H1 (cell line): ENCODE data around the gene HTRA2. TPM values are rescaled to one million over a fixed set of nuclear protein-coding genes. Genes with fewer than 3 reads are reported as not detected.

Experiments
- CTCF ChIA-PET: fragments of 300-600 bp; sonication (Branson Sonifier 250); formaldehyde crosslinking; loops from one replicate; lab custom pipeline; 2021; ENCODE audit not compliant: partially characterized antibody; lab: Charles Lee
- POLR2A ChIA-PET: fragments of 300-600 bp; sonication (Branson Sonifier 250); formaldehyde crosslinking; loops from one replicate; lab custom pipeline; 2021; ENCODE audit warnings: inconsistent platforms; ENCODE audit not compliant: partially characterized antibody; lab: Charles Lee
- DNase-seq, 2 experiments: peaks; one replicate each; pipeline versions ENCODE4 v3.0.0 to v3.0.0-alpha.2; 2010 to 2022; ENCODE audit warnings: low spot score in 2 of 2, low read depth in 1 of 2, mixed read lengths in 1 of 2
- FAIRE-seq: peaks from 2 replicates; lab custom pipeline; 2011; peaks lifted over from hg19 to GRCh38; lab: Jason Lieb, UNC
- H2AFZ ChIP-seq: 2 replicates; pipeline ENCODE4 v1.8.1; 2012; ENCODE audit warnings: low read length, inconsistent platforms
- H2AK5ac ChIP-seq: 2 replicates; pipeline ENCODE4 v1.6.1; 2013; ENCODE audit warnings: low read depth, low read length
- H2BK120ac ChIP-seq: replicated peaks from 2 replicates; pipeline ENCODE3; 2013; ENCODE audit warnings: low read depth, low read length, inconsistent platforms
- H2BK12ac ChIP-seq: 2 replicates; pipeline ENCODE4 v1.6.1; 2013; ENCODE audit warnings: low read depth, low read length
- H2BK15ac ChIP-seq: 2 replicates; pipeline ENCODE4 v1.6.1; 2013; ENCODE audit warnings: low read length
- H2BK20ac ChIP-seq: 2 replicates; pipeline ENCODE4 v1.6.1; 2013; ENCODE audit warnings: low read length
- H2BK5ac ChIP-seq: 2 replicates; pipeline ENCODE4 v1.6.1; 2013; ENCODE audit warnings: low read depth, low read length
- H3K14ac ChIP-seq: 2 replicates; pipeline ENCODE4 v1.6.1; 2013; ENCODE audit warnings: inconsistent platforms; ENCODE audit not compliant: insufficient read length
- H3K18ac ChIP-seq: 2 replicates; pipeline ENCODE4 v1.6.1; 2013; ENCODE audit warnings: low read length; ENCODE audit errors: extremely low read depth
- H3K23ac ChIP-seq: 2 replicates; pipeline ENCODE4 v1.6.1; 2013; ENCODE audit warnings: inconsistent platforms; ENCODE audit not compliant: insufficient read length
- H3K23me2 ChIP-seq: 2 replicates; pipeline ENCODE4 v1.6.1; 2013; ENCODE audit warnings: low read depth, low read length
- H3K27ac ChIP-seq: 2 replicates; pipeline ENCODE4 v1.6.1; 2011; ENCODE audit warnings: low read depth, low read length, inconsistent platforms
- H3K27me3 ChIP-seq, 4 experiments: replicated peaks in 1 of 4; 1 replicate in 1 of 4; 2 replicates in 3 of 4; pipeline versions ENCODE4 v1.6.1 to v1.8.1; 2011 to 2013; ENCODE audit warnings: low read length in 3 of 4, mild to moderate bottlenecking in 3 of 4, inconsistent platforms in 2 of 4, mixed read lengths in 2 of 4, moderate library complexity in 1 of 4; ENCODE audit not compliant: control insufficient read depth in 3 of 4, insufficient read depth in 3 of 4; ENCODE audit errors: extremely low read depth in 1 of 4
- H3K36me3 ChIP-seq, 4 experiments: 2 replicates each; pipeline versions ENCODE4 v1.6.1 to v1.8.1; 2011 to 2013; ENCODE audit warnings: mild to moderate bottlenecking in 4 of 4, low read length in 3 of 4, moderate library complexity in 2 of 4, control low read depth in 1 of 4, inconsistent platforms in 1 of 4; ENCODE audit not compliant: insufficient read depth in 4 of 4, control insufficient read depth in 2 of 4
- H3K4ac ChIP-seq: replicated peaks from 2 replicates; pipeline ENCODE3; 2013; ENCODE audit warnings: low read length, low read depth, mixed read lengths, inconsistent platforms; ENCODE audit not compliant: insufficient read length
- H3K4me1 ChIP-seq, 4 experiments: replicated peaks in 1 of 4; 1 replicate in 1 of 4; 2 replicates in 3 of 4; pipeline versions ENCODE4 v1.6.1 to v1.8.1; 2011 to 2013; ENCODE audit warnings: low read length in 3 of 4, inconsistent platforms in 2 of 4, mixed read lengths in 1 of 4; ENCODE audit not compliant: insufficient read depth in 4 of 4, control insufficient read depth in 3 of 4
- H3K4me2 ChIP-seq, 2 experiments: 2 replicates each; pipeline versions ENCODE4 v1.6.1 to v1.8.1; 2011 to 2013; ENCODE audit warnings: low read depth in 2 of 2, low read length in 2 of 2, control low read depth in 1 of 2, inconsistent platforms in 1 of 2, mild to moderate bottlenecking in 1 of 2; ENCODE audit not compliant: insufficient read depth in 1 of 2
- H3K4me3 ChIP-seq, 4 experiments: fragments of 200-600, 300-600 bp in 1 of 4; sonication (generic), shearing (Covaris generic), sonication (Bioruptor Twin) in 1 of 4; 2 replicates each; pipeline versions ENCODE4 v1.5.1 to v1.8.1; 2011 to 2016; ENCODE audit warnings: low read length in 4 of 4, low read depth in 3 of 4, control low read depth in 2 of 4, inconsistent platforms in 2 of 4, mild to moderate bottlenecking in 2 of 4, mixed read lengths in 1 of 4, moderate library complexity in 1 of 4; ENCODE audit not compliant: insufficient read depth in 2 of 4; ENCODE audit errors: extremely low read depth in 1 of 4
- H3K56ac ChIP-seq: replicated peaks from 2 replicates; pipeline ENCODE3; 2013; ENCODE audit warnings: low read depth, mild to moderate bottlenecking, mixed read lengths, low read length, inconsistent platforms; ENCODE audit not compliant: insufficient read length
- H3K79me1 ChIP-seq: 2 replicates; pipeline ENCODE4 v1.6.1; 2013; ENCODE audit warnings: low read depth, low read length, control low read depth
- H3K79me2 ChIP-seq, 2 experiments: 2 replicates each; pipeline versions ENCODE4 v1.6.1 to v1.8.1; 2012 to 2013; ENCODE audit warnings: low read length in 2 of 2, mild to moderate bottlenecking in 2 of 2, inconsistent platforms in 1 of 2; ENCODE audit not compliant: insufficient read depth in 2 of 2, control insufficient read depth in 1 of 2
- H3K9ac ChIP-seq, 4 experiments: replicated peaks in 1 of 4; 1 replicate in 1 of 4; 2 replicates in 3 of 4; pipeline versions ENCODE4 v1.6.1 to v1.8.1; 2011 to 2013; ENCODE audit warnings: low read depth in 3 of 4, low read length in 3 of 4, control low read depth in 2 of 4, mild to moderate bottlenecking in 2 of 4, moderate library complexity in 2 of 4, inconsistent platforms in 1 of 4; ENCODE audit errors: extremely low read depth in 1 of 4
- H3K9me3 ChIP-seq, 2 experiments: 2 replicates each; pipeline versions ENCODE4 v1.6.1 to v1.8.1; 2012 to 2013; ENCODE audit warnings: mild to moderate bottlenecking in 2 of 2, moderate library complexity in 2 of 2, control low read depth in 1 of 2, inconsistent platforms in 1 of 2, low read depth in 1 of 2, low read length in 1 of 2, mixed read lengths in 1 of 2; ENCODE audit not compliant: insufficient read depth in 2 of 2
- H4K20me1 ChIP-seq, 2 experiments: replicated peaks in 1 of 2; 2 replicates each; pipeline versions ENCODE3 to v1.8.1; 2011 to 2013; ENCODE audit warnings: inconsistent platforms in 2 of 2, low read length in 2 of 2, mild to moderate bottlenecking in 1 of 2; ENCODE audit not compliant: insufficient read depth in 2 of 2, control insufficient read depth in 1 of 2
- H4K5ac ChIP-seq: 2 replicates; pipeline ENCODE4 v1.6.1; 2013; ENCODE audit warnings: low read length, low read depth, mixed read lengths, inconsistent platforms; ENCODE audit not compliant: insufficient read length
- H4K8ac ChIP-seq: 2 replicates; pipeline ENCODE4 v1.8.0; 2013; ENCODE audit warnings: mild to moderate bottlenecking, moderate library complexity, low read length, inconsistent platforms; ENCODE audit not compliant: insufficient read depth; ENCODE audit errors: extremely low read depth
- H4K91ac ChIP-seq: replicated peaks from 2 replicates; pipeline ENCODE3; 2013; ENCODE audit warnings: low read length, mixed read lengths, inconsistent platforms; ENCODE audit not compliant: insufficient read length
- ATF3 ChIP-seq: IDR thresholded peaks from 2 replicates; pipeline ENCODE4 v1.6.1; 2011; ENCODE audit warnings: low read depth, mild to moderate bottlenecking, low read length; ENCODE audit not compliant: insufficient read depth
- BACH1 ChIP-seq: IDR thresholded peaks from 2 replicates; pipeline ENCODE4 v1.6.1; 2012; ENCODE audit warnings: low read length, improper control_type of control experiment
- CTBP2 ChIP-seq: IDR thresholded peaks from 2 replicates; pipeline ENCODE4 v1.7.0; 2011; ENCODE audit warnings: borderline replicate concordance, mild to moderate bottlenecking, moderate library complexity, mixed read lengths, low read length; ENCODE audit not compliant: insufficient read depth, insufficient read length
- SIX5 ChIP-seq: IDR thresholded peaks from 2 replicates; pipeline ENCODE4 v1.6.1; 2011; ENCODE audit warnings: mild to moderate bottlenecking, low read depth, low read length
- WGBS, 2 experiments: shearing (Covaris generic) in 1 of 2; methylation state at CpG; one replicate each; pipeline versions ENCODE4 v1.1.6 to v1.1.7; 2013 to 2015; ENCODE audit warnings: low lambda C conversion rate in 2 of 2, mixed read lengths in 2 of 2, inconsistent platforms in 1 of 2, low coverage in 1 of 2, missing lambda C conversion rate in 1 of 2; ENCODE audit not compliant: insufficient replicate concordance in 2 of 2, insufficient coverage in 1 of 2, insufficient read length in 1 of 2; ENCODE audit errors: extremely low coverage in 1 of 2, missing lambda C conversion rate in 1 of 2; 5-methylcytosine and 5-hydroxymethylcytosine counted together
- polyA plus RNA-seq, 7 experiments: library from polyadenylated mRNA; depleted of rRNA in 3 of 7; stranded (reverse) in 5 of 7; unstranded in 2 of 7; fragments of >200 nt in 5 of 7; fragments of 200-250 nt in 2 of 7; gene quantifications; 1 replicate in 5 of 7; 2 replicates in 1 of 7; 4 replicates in 1 of 7; pipeline versions ENCODE4 v1.2.1 to v1.2.3, GENCODE V29; 2011 to 2013; ENCODE audit warnings: missing spikeins in 2 of 7, mixed read lengths in 2 of 7
- total RNA-seq: library from RNA; stranded (reverse); fragmentation: NEBNext Ultra II Directional; extraction: Animal tissue kit (Norgen Biotek cat#: 25700); gene quantifications from 2 replicates; pipeline ENCODE4 v1.2.1, GENCODE V29; 2021
- TF ChIP-seq, protein P1 (sequence below): IDR thresholded peaks from 2 replicates; pipeline ENCODE4 v1.6.1; 2012; ENCODE audit warnings: inconsistent platforms

The HTRA2 gene
- total and polyA plus RNA-seq, 2 of the 8 experiments (the other 6 are each of a cell fraction or from before 2014, with no cell fraction given) = 21.6 to 37.6 TPM

DNA sequence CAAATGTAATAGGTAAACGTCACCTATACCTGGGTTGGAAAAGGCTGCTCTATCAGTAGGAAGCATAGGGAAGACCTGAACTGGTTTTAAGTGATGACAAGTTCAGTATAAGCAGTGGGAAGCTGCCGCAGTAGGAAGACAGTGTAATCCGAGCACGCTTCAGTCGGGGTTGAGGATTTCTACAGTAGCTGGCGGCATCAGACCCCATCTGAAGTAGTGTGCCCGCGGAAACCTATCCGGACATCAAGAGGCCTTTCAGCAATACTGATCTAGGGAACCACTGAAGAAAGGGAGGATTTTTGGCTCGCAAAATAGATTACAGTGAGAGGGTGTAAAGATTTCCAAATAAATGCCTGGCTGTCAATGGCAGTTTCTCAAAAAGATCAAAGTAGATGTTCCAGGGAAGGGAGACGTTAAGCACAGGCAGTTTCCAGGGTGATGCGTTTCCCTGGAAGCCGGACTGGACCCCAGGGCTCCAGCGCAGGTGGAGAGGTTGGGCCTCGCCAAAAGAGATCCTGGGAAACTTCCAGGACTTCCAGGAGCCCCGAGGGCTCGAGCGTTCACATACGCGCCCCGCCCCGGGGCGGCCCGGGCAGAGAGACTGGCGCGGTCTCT, 18.7 kb downstream of the HTRA2 start:
- H4K91ac ChIP-seq = no peak overlapping the region
- H3K18ac ChIP-seq = no peak overlapping the region
- H2BK120ac ChIP-seq = no peak overlapping the region
- H2AK5ac ChIP-seq = no peak overlapping the region
- no peak for FAIRE-seq
- peak overlapping the region; percentile 36; the same call in 1 of the 2 replicates for H2AFZ ChIP-seq
- no peak overlapping the region for H2BK12ac ChIP-seq
- no peak overlapping the region for H3K14ac ChIP-seq
- peak overlapping the region; percentile 77 to 84 for H3K4me2 ChIP-seq
- H3K9ac ChIP-seq = peak overlapping the region in 3 of 4 experiments; percentile 65 to 89 (median 74)
- H3K56ac ChIP-seq = no peak overlapping the region
- ChIA-PET POLR2A (interaction anchor here (1.1 to 2.9 kb wide), 5 partner anchors 10 to 49 kb away, joined by 4 to 17 read pairs (median 8); partner anchors contain the start of genes AUP1, HTRA2 and LBX2), CTCF (interaction anchor here (1.1 to 2.0 kb wide), 4 partner anchors 8 to 40 kb away, joined by 3 to 6 read pairs (median 4); no protein-coding TSS in a partner anchor)
- no peak overlapping the region for H2BK20ac ChIP-seq
- whole genome bisulfite sequencing, 2 experiments = 8% methylated on average over 26 of the region's 26 CpGs; no CpG with 5 or more reads in 1 of the 2 experiments
- H3K4ac ChIP-seq = no peak overlapping the region
- H3K9me3 ChIP-seq = no peaks in the 10 kb centered on the region
- peaks cover 5 to 17% (median 7%) of the 10 kb centered on the region in 4 experiments for H3K4me1 ChIP-seq
- H3K27ac ChIP-seq = no peak overlapping the region
- no peak for DNase-seq
- peak overlapping the region; percentile 96 for H4K8ac ChIP-seq
- peaks cover 4 to 59% (median 28%) of the 10 kb centered on the region in 4 experiments for H3K27me3 ChIP-seq
- peaks cover 15% of the 10 kb centered on the region for H3K23me2 ChIP-seq
- H4K5ac ChIP-seq = no peak overlapping the region
- H3K23ac ChIP-seq = no peak overlapping the region
- H2BK5ac ChIP-seq = no peak overlapping the region
- H4K20me1 ChIP-seq = peaks cover 3 to 5% of the 10 kb centered on the region in 2 experiments
- no peaks in the 10 kb centered on the region for H3K79me2 ChIP-seq
- H3K36me3 ChIP-seq = 0 out of 8 replicates have a peak, but pooled peaks cover 0 to 3% (median 0%) of the 10 kb centered on the region in 4 experiments
- no peak overlapping the region for H2BK15ac ChIP-seq
- peak overlapping the region; percentile 62 to 90 (median 71) for H3K4me3 ChIP-seq
- no peaks in the 10 kb centered on the region; the same call in 1 of the 2 replicates for H3K79me1 ChIP-seq
- TF ChIP-seq CTBP2 = no peak
- TF ChIP-seq ATF3 = no peak
- TF ChIP-seq BACH1 = no peak
- TF ChIP-seq SIX5 = no peak
- TF ChIP-seq, protein P1, sequence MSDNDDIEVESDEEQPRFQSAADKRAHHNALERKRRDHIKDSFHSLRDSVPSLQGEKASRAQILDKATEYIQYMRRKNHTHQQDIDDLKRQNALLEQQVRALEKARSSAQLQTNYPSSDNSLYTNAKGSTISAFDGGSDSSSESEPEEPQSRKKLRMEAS = no peak
